Colonic mucosa (tissue), 4 donors: ENCODE data around the gene DSCAML1. TPM values are rescaled to one million over a fixed set of nuclear protein-coding genes. Genes with fewer than 3 reads are reported as not detected.

Experiments
- DNase-seq: peaks from one replicate; pipeline ENCODE4 v3.0.0-alpha.2; 2020
- H3K27ac ChIP-seq: fragments of 200-600 bp; one replicate; pipeline ENCODE4 v1.8.0; 2021
- H3K27me3 ChIP-seq: fragments of 200-600 bp; one replicate; pipeline ENCODE4 v1.8.0; 2021
- H3K36me3 ChIP-seq: fragments of 200-600 bp; one replicate; pipeline ENCODE4 v1.8.0; 2021
- H3K4me1 ChIP-seq: fragments of 200-600 bp; one replicate; pipeline ENCODE4 v1.8.0; 2021; ENCODE audit warnings: mild to moderate bottlenecking
- H3K4me3 ChIP-seq: fragments of 200-600 bp; one replicate; pipeline ENCODE4 v1.8.0; 2021
- H3K9ac ChIP-seq, 2 donors: one replicate each; pipeline ENCODE4 v1.7.0; 2013; ENCODE audit warnings: control low read depth in 2 of 2, low read depth in 2 of 2, low read length in 2 of 2
- H3K9me3 ChIP-seq: fragments of 200-600 bp; one replicate; pipeline ENCODE4 v1.8.0; 2021
- intact Hi-C: fragments of 100-400 bp; cut with DNase I; formaldehyde crosslinking; loops from one replicate; pipeline ENCODE4 v1.14.1; 2022
- total RNA-seq, 2 donors: library from RNA; stranded (reverse); fragmentation: NEBNext Ultra II Directional in 1 of 2; extraction: Animal tissue kit (Norgen Biotek cat#: 25700) in 1 of 2; gene quantifications; one replicate each; pipeline ENCODE4 v1.2.1, GENCODE V29; 2021
- TF ChIP-seq, protein P1 (sequence below): fragments of 200-600 bp; IDR thresholded peaks from one replicate; pipeline ENCODE4 v1.8.0; 2022; ENCODE audit warnings: antibody characterized with exemption, mild to moderate bottlenecking
- donor health status: healthy.
- donor health status: DM: no; HTN: no; CAD: no.
- donor health status: DM: no; HTN: no; CAD: no.

Gene DSCAML1
- total RNA-seq, 2 donors from 2014 or later: 1.2 to 4.3 TPM

DNA sequence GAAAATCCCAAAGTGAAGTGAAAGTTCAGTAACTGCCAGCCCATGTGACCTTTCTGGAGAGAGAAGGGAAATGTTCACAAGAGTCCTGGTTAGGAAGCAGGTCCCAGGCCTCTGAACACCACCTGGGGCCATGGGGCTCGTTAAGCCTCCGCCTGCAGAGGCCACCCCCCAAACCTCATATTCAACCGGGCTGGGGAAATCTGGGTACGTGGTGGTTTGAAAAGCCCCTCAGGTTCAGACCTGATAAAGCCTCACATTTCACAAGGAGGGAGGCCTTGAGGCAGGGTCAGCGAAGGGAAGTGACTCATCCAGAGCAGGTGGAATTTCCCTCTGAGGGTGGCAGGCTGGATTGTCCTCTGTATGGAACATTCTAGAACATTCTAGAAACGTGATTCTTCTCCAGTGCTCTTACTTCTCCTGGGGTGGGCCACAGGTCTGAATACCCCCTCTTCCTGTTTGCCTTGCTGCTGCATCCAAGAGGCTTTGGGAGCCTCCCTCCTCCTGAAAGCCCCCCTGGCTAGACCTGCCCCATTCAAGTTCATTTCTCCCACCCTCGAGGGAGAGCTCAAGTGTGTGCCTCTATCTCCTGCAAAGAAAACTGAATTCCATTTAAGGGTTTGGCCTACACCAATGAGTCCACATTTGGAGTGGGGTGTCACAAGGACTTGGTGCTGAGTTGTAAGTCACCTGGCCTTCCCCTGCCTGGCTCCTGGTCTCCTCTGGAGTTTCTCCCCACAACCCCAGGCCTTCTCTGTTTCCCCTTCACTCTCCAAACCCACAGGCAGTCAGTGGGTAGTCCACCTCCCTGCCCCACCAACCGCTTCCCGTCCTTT, 21.2 kb upstream of the DSCAML1 start:
- Histone ChIP-seq H3K27ac (no peak overlapping the region), H3K4me1 (peaks cover 18% of the 10 kb centered on the region), H3K9ac (no peak overlapping the region), H3K36me3 (no peaks in the 10 kb centered on the region), H3K27me3 (no peaks in the 10 kb centered on the region), H3K4me3 (no peak overlapping the region), H3K9me3 (no peaks in the 10 kb centered on the region)
- TF ChIP-seq, protein P1, sequence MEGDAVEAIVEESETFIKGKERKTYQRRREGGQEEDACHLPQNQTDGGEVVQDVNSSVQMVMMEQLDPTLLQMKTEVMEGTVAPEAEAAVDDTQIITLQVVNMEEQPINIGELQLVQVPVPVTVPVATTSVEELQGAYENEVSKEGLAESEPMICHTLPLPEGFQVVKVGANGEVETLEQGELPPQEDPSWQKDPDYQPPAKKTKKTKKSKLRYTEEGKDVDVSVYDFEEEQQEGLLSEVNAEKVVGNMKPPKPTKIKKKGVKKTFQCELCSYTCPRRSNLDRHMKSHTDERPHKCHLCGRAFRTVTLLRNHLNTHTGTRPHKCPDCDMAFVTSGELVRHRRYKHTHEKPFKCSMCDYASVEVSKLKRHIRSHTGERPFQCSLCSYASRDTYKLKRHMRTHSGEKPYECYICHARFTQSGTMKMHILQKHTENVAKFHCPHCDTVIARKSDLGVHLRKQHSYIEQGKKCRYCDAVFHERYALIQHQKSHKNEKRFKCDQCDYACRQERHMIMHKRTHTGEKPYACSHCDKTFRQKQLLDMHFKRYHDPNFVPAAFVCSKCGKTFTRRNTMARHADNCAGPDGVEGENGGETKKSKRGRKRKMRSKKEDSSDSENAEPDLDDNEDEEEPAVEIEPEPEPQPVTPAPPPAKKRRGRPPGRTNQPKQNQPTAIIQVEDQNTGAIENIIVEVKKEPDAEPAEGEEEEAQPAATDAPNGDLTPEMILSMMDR: no peak
- intact Hi-C loops: no loop called here
- no peak for DNase-seq

DNA sequence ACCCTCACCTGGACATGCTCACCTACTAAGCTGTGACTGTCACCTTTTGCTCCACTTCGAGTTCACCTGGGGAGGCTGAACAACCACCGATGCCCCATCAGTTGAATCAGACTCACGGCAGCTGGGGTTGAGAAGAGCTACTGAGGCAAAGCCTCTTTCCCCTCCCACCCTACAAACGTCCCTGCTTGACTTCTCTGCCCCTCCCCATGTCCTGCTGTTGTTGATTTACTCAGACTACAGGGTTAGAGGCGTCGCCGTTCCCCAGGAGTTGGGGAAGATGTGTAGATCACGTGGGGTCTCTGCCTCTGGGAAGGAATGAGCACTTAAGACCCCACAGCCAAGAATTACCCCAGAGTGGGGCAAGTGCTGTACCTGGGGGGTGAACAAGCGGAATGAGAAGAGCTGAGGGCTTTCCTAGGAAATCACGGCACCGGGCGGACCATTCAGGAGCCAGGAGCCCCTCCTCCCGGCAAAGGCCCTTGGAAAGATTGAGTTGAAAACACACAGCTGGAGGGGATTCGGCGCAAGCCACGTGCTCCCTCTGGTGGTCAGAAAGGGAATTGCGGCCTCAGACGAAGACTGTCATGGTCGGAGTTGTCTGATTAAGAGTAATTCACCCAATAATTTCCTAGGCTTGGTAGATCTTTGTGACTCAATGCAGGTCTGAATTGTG, 20.5 kb upstream of the DSCAML1 start:
- Histone ChIP-seq H3K9ac (no peak overlapping the region), H3K27ac (peak overlapping the region; percentile 67), H3K36me3 (no peaks in the 10 kb centered on the region), H3K27me3 (no peaks in the 10 kb centered on the region), H3K4me1 (peaks cover 18% of the 10 kb centered on the region), H3K9me3 (no peaks in the 10 kb centered on the region), H3K4me3 (no peak overlapping the region)
- intact Hi-C loops: loop anchor here (2.0 kb wide), 1 partner anchor 391 kb away; no protein-coding TSS in a partner anchor
- TF ChIP-seq, protein P1: peak; percentile 99
- DNase-seq: peak; percentile 90

DNA sequence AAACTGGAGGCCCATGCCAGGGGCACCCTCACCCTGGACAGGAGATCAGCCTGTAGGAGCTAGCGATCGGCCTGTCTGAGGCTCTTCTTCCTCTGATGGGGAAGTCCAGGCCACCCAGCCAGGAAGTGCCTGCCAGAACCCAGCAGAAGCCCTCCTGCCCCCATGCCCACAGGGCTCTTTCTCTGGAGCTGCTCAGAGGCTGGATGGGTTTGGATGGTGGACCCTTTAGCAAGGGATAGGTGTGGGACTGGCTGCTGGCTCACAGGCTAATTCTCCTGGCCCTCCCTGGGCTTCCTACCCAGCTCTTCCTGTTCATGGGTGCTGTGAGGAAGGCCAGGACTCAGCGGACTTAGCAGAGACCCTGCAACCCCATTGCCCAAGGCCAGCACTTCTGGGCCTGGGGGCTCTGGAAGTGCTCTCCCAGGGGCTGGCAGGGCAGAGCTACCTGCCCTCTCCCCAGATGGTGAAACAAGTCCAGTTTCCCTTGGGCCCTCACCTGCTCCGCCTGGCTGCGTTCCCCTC, 19.9 kb upstream of the DSCAML1 start:
- peak overlapping the region; percentile 67 for H3K27ac ChIP-seq
- no peaks in the 10 kb centered on the region for H3K9me3 ChIP-seq
- no peak overlapping the region for H3K9ac ChIP-seq
- intact Hi-C loops: loop anchor here (2.0 kb wide), 1 partner anchor 390 kb away; no protein-coding TSS in a partner anchor
- no peaks in the 10 kb centered on the region for H3K27me3 ChIP-seq
- no peak overlapping the region for H3K4me3 ChIP-seq
- no peak for DNase-seq
- H3K4me1 ChIP-seq: peaks cover 18% of the 10 kb centered on the region
- TF ChIP-seq, protein P1: no peak
- no peaks in the 10 kb centered on the region for H3K36me3 ChIP-seq

DNA sequence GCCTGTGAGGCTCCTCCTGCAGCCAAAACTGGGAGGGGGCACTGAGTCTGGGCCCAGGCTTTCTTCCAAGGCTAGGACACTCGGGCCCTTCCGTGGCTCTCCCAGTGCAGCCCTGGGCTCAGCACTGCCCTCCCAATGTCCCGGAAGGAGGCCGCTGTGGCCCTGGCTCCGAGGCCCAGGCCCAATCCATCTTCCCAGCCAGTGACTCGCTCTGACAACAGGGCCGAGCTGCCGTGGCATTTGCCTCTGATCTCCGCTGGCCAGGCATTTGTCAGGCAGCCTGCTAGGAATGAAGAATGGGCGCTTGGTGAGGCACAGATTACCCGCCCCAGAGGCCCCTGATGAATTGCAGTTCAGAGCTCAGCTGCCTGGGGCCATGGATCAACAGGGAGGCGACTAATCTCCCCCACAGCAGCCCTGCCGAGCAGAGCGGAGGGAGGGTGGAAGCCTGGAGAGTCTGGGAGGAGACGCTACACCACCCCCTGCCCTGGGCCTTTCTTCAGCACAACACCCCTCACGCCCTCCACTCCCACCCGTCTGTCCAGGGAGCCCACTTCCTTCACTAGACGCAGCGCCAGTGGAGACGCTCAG, 19.2 kb upstream of the DSCAML1 start:
- DNase-seq: no peak
- Histone ChIP-seq H3K9ac (peak overlapping the region; percentile 42 to 53), H3K4me3 (no peak overlapping the region)

More for the DNA sequence above, 19.2 kb upstream of the DSCAML1 start:
- no peaks in the 10 kb centered on the region for H3K36me3 ChIP-seq
- H3K4me1 ChIP-seq: peaks cover 18% of the 10 kb centered on the region
- intact Hi-C loops: loop anchor here (2.0 kb wide), 1 partner anchor 389 kb away; no protein-coding TSS in a partner anchor
- peak overlapping the region; percentile 67 for H3K27ac ChIP-seq
- no peaks in the 10 kb centered on the region for H3K9me3 ChIP-seq
- TF ChIP-seq, protein P1: no peak
- no peaks in the 10 kb centered on the region for H3K27me3 ChIP-seq
